ENCODE measurements around the gene ARIH2. TPM values are rescaled to one million over a fixed set of nuclear protein-coding genes. Genes with fewer than 3 reads are reported as not detected.
A peak's percentile ranks its signal among the peaks of the same experiment; 100 is the strongest.

Gene ARIH2
- total RNA-seq, 1 experiment from 2014 or later: 77.0 TPM

DNA sequence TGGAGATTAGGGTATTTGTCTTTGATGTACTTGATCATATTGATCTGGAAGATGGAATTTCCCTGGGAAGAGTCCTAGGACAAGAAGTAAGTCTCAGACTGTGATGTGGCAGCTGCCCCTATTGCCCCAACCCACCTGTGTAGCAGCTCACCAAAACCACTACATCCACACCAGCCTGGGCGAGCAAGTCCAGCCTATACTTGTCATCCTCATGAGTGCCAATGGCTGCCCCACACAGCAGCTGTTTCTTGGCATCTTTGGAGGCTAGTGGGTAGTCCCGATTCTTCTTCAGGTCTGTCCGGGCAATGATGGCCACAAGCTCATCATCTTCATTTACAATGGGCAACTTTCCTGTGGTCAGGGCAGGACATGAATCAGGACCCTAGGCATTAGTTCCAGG is 107.9 kb downstream of the ARIH2 start:
- Histone ChIP-seq H3K27me3 (ENCODE audit: control insufficient read depth, insufficient read depth, low read length) (no peaks in the 10 kb centered on the region), H3K4me3 (ENCODE audit: low read depth in 2 of 2, low read length in 2 of 2) (no peak overlapping the region), H3K27ac (ENCODE audit: low read length) (no peak overlapping the region), H3K36me3 (ENCODE audit: control insufficient read depth, insufficient read depth, low read length) (peaks cover 10% of the 10 kb centered on the region), H3K9me3 (ENCODE audit: control insufficient read depth, insufficient read depth, low read depth, low read length) (no peaks in the 10 kb centered on the region), H3K4me1 (ENCODE audit: control insufficient read depth, insufficient read depth, low read length) (peaks cover 34% of the 10 kb centered on the region)
- DNase-seq (ENCODE audit: low read depth, low spot score) (no peak), ATAC-seq (no peak)
- in situ Hi-C loops (cut with HindIII; ENCODE audit: low pct_unique_long_range_greater_than_20kb, low sequenced_read_pairs): no loop called here
- no peak; the same call in none of the 2 replicates for TF ChIP-seq POLR2AphosphoS5 (IDR thresholded peaks at IDR 0.05; ENCODE audit: low read depth, low read length)
- no peak for TF ChIP-seq TCF7L2 (IDR thresholded peaks at IDR 0.05; ENCODE audit: low read depth, low read length)
- TF ChIP-seq, protein P1, sequence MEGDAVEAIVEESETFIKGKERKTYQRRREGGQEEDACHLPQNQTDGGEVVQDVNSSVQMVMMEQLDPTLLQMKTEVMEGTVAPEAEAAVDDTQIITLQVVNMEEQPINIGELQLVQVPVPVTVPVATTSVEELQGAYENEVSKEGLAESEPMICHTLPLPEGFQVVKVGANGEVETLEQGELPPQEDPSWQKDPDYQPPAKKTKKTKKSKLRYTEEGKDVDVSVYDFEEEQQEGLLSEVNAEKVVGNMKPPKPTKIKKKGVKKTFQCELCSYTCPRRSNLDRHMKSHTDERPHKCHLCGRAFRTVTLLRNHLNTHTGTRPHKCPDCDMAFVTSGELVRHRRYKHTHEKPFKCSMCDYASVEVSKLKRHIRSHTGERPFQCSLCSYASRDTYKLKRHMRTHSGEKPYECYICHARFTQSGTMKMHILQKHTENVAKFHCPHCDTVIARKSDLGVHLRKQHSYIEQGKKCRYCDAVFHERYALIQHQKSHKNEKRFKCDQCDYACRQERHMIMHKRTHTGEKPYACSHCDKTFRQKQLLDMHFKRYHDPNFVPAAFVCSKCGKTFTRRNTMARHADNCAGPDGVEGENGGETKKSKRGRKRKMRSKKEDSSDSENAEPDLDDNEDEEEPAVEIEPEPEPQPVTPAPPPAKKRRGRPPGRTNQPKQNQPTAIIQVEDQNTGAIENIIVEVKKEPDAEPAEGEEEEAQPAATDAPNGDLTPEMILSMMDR (IDR thresholded peaks at IDR 0.05): no peak
- TF ChIP-seq, protein P2, sequence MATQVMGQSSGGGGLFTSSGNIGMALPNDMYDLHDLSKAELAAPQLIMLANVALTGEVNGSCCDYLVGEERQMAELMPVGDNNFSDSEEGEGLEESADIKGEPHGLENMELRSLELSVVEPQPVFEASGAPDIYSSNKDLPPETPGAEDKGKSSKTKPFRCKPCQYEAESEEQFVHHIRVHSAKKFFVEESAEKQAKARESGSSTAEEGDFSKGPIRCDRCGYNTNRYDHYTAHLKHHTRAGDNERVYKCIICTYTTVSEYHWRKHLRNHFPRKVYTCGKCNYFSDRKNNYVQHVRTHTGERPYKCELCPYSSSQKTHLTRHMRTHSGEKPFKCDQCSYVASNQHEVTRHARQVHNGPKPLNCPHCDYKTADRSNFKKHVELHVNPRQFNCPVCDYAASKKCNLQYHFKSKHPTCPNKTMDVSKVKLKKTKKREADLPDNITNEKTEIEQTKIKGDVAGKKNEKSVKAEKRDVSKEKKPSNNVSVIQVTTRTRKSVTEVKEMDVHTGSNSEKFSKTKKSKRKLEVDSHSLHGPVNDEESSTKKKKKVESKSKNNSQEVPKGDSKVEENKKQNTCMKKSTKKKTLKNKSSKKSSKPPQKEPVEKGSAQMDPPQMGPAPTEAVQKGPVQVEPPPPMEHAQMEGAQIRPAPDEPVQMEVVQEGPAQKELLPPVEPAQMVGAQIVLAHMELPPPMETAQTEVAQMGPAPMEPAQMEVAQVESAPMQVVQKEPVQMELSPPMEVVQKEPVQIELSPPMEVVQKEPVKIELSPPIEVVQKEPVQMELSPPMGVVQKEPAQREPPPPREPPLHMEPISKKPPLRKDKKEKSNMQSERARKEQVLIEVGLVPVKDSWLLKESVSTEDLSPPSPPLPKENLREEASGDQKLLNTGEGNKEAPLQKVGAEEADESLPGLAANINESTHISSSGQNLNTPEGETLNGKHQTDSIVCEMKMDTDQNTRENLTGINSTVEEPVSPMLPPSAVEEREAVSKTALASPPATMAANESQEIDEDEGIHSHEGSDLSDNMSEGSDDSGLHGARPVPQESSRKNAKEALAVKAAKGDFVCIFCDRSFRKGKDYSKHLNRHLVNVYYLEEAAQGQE (IDR thresholded peaks at IDR 0.05; ENCODE audit: insufficient read depth in 1 of 2, low read depth in 2 of 2, low read length in 1 of 2): no peak
- no peak for TF ChIP-seq SIN3A (IDR thresholded peaks at IDR 0.05; ENCODE audit: borderline replicate concordance, insufficient read depth, low read depth, low read length)
- CTCF ChIA-PET: interaction anchor here (0.5 kb wide), 1 partner anchor 38 kb away, joined by 4 read pairs; no protein-coding TSS in a partner anchor
- POLR2A ChIA-PET: interaction anchor here (0.6 kb wide), 1 partner anchor 70 kb away, joined by 13 read pairs; no protein-coding TSS in a partner anchor
- BruUV-seq (replicated peaks): no TSS peak
- intact Hi-C loops (cut with micrococcal nuclease; ENCODE audit: unreplicated experiment): no loop called here

DNA sequence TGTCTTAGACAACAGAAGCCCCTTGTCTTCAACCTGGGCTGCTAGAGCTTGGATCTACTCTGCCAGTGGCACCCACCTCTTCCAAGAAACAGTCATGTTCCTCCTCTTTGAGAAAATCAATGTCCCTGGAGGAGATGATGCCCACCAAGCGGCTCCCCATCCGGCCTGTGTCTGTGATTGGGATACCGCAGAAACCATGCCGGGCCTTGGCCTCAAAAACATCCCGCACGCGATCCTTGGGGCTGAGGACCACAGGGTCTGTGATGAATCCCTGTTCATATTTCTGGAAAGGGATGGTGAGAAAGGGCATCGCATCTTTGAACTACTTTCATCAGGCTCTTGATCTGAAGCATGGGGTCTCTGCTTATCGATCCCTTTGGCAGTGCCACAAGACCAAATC is 109.0 kb downstream of the ARIH2 start:
- no peak for DNase-seq (ENCODE audit: low read depth, low spot score)
- peaks cover 34% of the 10 kb centered on the region for H3K4me1 ChIP-seq (ENCODE audit: control insufficient read depth, insufficient read depth, low read length)
- TSS peak; percentile 80 for BruUV-seq (replicated peaks)
- TF ChIP-seq SIN3A (IDR thresholded peaks at IDR 0.05; ENCODE audit: borderline replicate concordance, insufficient read depth, low read depth, low read length): no peak
- 0 out of 2 replicates have a peak, but pooled peaks have one; percentile 19 for TF ChIP-seq POLR2AphosphoS5 (IDR thresholded peaks at IDR 0.05; ENCODE audit: low read depth, low read length)
- POLR2A ChIA-PET: no interaction called here
- in situ Hi-C loops (cut with HindIII; ENCODE audit: low pct_unique_long_range_greater_than_20kb, low sequenced_read_pairs) (no loop called here), intact Hi-C loops (cut with micrococcal nuclease; ENCODE audit: unreplicated experiment) (no loop called here)
- no peaks in the 10 kb centered on the region for H3K9me3 ChIP-seq (ENCODE audit: control insufficient read depth, insufficient read depth, low read depth, low read length)
- peaks cover 11% of the 10 kb centered on the region for H3K36me3 ChIP-seq (ENCODE audit: control insufficient read depth, insufficient read depth, low read length)
- CTCF ChIA-PET: no interaction called here
- H3K27me3 ChIP-seq (ENCODE audit: control insufficient read depth, insufficient read depth, low read length): no peaks in the 10 kb centered on the region
- H3K4me3 ChIP-seq (ENCODE audit: low read depth in 2 of 2, low read length in 2 of 2): no peak overlapping the region
- ATAC-seq: no peak
- H3K27ac ChIP-seq (ENCODE audit: low read length): peak overlapping the region; percentile 79

GRCh38 chr3:49028298-49028672 is 109.6 kb downstream of the ARIH2 start:
- Histone ChIP-seq H3K27ac (ENCODE audit: low read length) (peak overlapping the region; percentile 79), H3K9me3 (ENCODE audit: control insufficient read depth, insufficient read depth, low read depth, low read length) (no peaks in the 10 kb centered on the region), H3K4me3 (ENCODE audit: low read depth in 2 of 2, low read length in 2 of 2) (peak overlapping the region; percentile 50 to 79), H3K27me3 (ENCODE audit: control insufficient read depth, insufficient read depth, low read length) (no peaks in the 10 kb centered on the region), H3K36me3 (ENCODE audit: control insufficient read depth, insufficient read depth, low read length) (peaks cover 12% of the 10 kb centered on the region), H3K4me1 (ENCODE audit: control insufficient read depth, insufficient read depth, low read length) (peaks cover 32% of the 10 kb centered on the region)
- TF ChIP-seq SIN3A (IDR thresholded peaks at IDR 0.05; ENCODE audit: borderline replicate concordance, insufficient read depth, low read depth, low read length): no peak
- TF ChIP-seq, protein P1 (IDR thresholded peaks at IDR 0.05): no peak
- no peak for TF ChIP-seq POLR2AphosphoS5 (IDR thresholded peaks at IDR 0.05; ENCODE audit: low read depth, low read length)
- TF ChIP-seq TCF7L2 (IDR thresholded peaks at IDR 0.05; ENCODE audit: low read depth, low read length): no peak
- TF ChIP-seq, protein P2 (IDR thresholded peaks at IDR 0.05; ENCODE audit: insufficient read depth in 1 of 2, low read depth in 2 of 2, low read length in 1 of 2): no peak
- BruUV-seq (replicated peaks): no TSS peak
- ChIA-PET POLR2A (interaction anchor here (0.6 to 0.7 kb wide), 2 partner anchors 66 to 105 kb away, joined by 3 read pairs; partner anchors contain the start of gene QRICH1), CTCF (no interaction called here)
- DNase-seq (ENCODE audit: low read depth, low spot score): no peak
- in situ Hi-C loops (cut with HindIII; ENCODE audit: low pct_unique_long_range_greater_than_20kb, low sequenced_read_pairs): no loop called here
- intact Hi-C loops (cut with micrococcal nuclease; ENCODE audit: unreplicated experiment): no loop called here
- ATAC-seq: no peak
